ENCODE data around the gene TP73.

The TP73 gene

DNA sequence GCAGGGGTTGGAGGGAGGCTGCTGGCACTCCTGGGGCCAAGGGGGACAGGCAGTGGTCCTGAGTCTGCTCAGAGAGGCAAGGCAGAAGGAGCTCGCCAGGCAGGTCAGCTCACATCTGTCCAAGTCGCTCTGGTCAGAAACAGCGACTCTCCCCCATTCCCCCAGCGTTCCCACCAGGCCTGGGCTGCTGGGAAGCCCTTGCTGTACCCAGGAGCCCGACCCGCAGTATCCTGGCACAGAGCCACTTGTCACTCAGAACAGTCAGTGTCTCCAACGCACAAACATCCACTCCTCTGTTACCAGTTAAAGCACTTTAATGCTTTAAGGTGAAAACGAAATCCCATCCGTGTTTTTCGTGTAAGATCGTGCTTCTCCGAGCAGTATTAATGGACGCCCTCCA, 83.4 kb downstream of the TP73 start:
- DNase-seq (ENCODE audit: extremely low spot score) = no peak
- POLR2A ChIA-PET = no interaction called here
- CTCF ChIA-PET = interaction anchor here (1.3 kb wide), 1 partner anchor 34 kb away, joined by 3 read pairs; no protein-coding TSS in a partner anchor
- TF ChIP-seq, protein P1, sequence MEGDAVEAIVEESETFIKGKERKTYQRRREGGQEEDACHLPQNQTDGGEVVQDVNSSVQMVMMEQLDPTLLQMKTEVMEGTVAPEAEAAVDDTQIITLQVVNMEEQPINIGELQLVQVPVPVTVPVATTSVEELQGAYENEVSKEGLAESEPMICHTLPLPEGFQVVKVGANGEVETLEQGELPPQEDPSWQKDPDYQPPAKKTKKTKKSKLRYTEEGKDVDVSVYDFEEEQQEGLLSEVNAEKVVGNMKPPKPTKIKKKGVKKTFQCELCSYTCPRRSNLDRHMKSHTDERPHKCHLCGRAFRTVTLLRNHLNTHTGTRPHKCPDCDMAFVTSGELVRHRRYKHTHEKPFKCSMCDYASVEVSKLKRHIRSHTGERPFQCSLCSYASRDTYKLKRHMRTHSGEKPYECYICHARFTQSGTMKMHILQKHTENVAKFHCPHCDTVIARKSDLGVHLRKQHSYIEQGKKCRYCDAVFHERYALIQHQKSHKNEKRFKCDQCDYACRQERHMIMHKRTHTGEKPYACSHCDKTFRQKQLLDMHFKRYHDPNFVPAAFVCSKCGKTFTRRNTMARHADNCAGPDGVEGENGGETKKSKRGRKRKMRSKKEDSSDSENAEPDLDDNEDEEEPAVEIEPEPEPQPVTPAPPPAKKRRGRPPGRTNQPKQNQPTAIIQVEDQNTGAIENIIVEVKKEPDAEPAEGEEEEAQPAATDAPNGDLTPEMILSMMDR (IDR thresholded peaks at IDR 0.05; ENCODE audit: control extremely low read depth, extremely low read depth, low read depth, missing control alignments) = no peak

DNA sequence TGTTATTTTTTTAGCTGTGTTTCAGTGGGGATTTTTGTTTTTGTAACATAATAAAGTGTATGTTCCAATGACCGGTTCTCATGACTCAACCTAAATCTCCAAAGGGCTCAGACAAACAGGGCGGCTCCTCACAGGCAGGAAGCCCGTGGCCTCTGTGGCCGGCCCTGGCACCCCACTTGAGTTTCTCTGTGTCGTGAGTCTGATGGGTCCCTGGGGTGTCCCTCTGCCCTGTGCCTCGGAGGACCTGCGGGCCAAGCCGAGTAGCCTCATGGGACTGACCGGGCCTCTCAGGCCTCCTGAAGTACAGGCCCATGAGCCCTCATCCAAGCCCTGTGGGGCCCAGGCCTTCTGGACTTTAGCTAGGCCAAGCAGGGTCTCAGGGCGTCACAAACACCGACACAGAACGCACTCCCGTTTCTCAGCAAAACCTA, 83.8 kb downstream of the TP73 start:
- TF ChIP-seq, protein P1 (IDR thresholded peaks at IDR 0.05; ENCODE audit: control extremely low read depth, extremely low read depth, low read depth, missing control alignments) = no peak
- no peak for DNase-seq (ENCODE audit: extremely low spot score)
- ChIA-PET POLR2A (no interaction called here), CTCF (no interaction called here)

DNA sequence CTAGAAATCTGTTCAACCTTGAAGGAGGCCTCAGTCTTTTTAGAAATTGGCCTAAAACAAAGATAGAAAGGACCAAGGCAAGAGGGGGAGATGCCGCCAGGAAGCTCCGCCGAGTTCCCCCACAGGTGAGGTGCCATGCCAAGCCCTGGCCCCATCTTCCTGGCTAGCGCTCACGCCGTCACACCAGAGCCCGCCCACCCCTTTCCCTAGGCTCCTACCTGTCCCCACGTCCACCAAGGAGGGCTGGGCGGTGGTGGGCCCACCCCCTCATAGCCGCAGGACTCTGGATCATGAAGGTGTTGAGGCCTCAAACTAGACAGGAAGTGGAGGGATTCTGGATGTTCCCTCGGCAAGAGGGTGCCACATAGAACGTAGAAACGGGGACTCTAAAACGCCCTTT, 84.4 kb downstream of the TP73 start:
- ChIA-PET POLR2A (no interaction called here), CTCF (no interaction called here)
- TF ChIP-seq, protein P1 (IDR thresholded peaks at IDR 0.05; ENCODE audit: control extremely low read depth, extremely low read depth, low read depth, missing control alignments) = no peak
- DNase-seq (ENCODE audit: extremely low spot score) = no peak

DNA sequence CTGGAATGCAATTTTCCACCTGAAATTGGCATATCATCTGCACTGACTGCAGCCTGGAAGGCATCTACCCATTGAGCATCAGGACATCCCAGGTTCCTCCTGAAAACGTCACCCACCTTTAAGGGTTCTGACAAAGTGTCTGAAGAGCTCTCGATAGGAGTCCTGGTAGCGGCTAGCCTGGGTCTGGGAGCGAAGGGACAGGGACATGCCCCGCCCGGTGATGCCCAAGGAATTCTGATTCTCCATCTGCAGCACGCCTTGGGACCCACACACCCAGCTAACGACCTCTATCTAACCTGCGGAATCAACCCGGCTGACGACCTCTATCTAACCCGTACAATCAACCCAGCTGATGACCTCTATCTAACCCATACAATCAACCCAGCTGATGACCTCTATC, 86.6 kb downstream of the TP73 start:
- TF ChIP-seq, protein P1 (IDR thresholded peaks at IDR 0.05; ENCODE audit: control extremely low read depth, extremely low read depth, low read depth, missing control alignments) = no peak
- POLR2A ChIA-PET = no interaction called here
- no peak for DNase-seq (ENCODE audit: extremely low spot score)
- CTCF ChIA-PET = interaction anchor here (1.3 kb wide), 1 partner anchor 14 kb away, joined by 3 read pairs; the partner anchor contains the start of gene CCDC27

DNA sequence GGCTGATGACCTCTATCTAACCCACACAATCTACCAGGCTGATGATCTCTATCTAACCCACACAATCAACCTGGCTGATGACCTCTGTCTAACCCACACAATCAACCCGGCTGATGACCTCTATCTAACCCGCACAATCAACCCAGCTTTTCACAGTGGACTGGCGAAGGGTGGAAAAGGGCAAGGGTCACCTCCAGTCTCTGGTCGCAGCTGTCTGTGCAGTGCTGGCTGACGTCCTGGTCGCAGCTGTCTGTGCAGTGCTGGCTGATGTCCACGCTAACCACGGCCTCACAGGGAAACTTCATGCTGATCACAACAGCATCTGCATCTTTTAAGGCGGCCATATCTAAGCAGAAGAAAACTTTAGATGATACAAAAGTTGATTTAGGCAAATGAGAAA, 87.7 kb downstream of the TP73 start:
- DNase-seq (ENCODE audit: extremely low spot score) = no peak
- TF ChIP-seq, protein P1 (IDR thresholded peaks at IDR 0.05; ENCODE audit: control extremely low read depth, extremely low read depth, low read depth, missing control alignments) = no peak
- CTCF ChIA-PET = interaction anchor here (1.1 to 1.3 kb wide), 2 partner anchors 12 to 62 kb away, joined by 3 read pairs; partner anchors contain the start of gene CCDC27
- POLR2A ChIA-PET = no interaction called here

DNA sequence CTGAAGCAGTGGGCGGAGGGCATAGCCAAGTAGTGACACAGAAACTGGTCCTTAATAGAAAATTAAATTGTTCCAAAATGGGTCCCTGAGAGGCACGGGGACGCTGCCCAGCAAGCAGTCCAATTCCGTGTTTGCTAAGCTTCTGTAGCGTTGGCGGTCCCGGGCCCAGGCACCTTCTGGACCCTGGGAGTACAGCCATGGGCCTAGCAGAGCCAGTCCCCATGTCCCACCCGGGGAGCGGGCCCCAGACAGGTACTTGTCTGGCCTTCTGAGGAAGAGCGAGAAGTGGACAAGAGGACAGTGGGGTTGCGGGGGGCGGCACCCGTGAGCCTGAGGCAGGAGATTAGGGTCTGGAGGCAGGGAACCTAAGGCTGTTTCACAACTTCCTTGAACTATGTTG, 88.4 kb downstream of the TP73 start:
- no peak for DNase-seq (ENCODE audit: extremely low spot score)
- CTCF ChIA-PET = interaction anchor here (1.1 kb wide), 1 partner anchor 61 kb away, joined by 3 read pairs; no protein-coding TSS in a partner anchor
- POLR2A ChIA-PET = no interaction called here
- TF ChIP-seq, protein P1 (IDR thresholded peaks at IDR 0.05; ENCODE audit: control extremely low read depth, extremely low read depth, low read depth, missing control alignments) = no peak
